SU-DHL-6 (cell line): ENCODE results near the gene ZSCAN18.

ENCODE experiments used
- EZH2phosphoT487 ChIP-seq: fragments of 200-600 bp; sonication (generic), shearing (Covaris generic); conservative IDR thresholded peaks from 2 replicates; pipeline ENCODE4 v1.6.1; 2018; ENCODE audit warnings: mild to moderate bottlenecking, antibody characterized with exemption, low read length, moderate library complexity, mixed read lengths
- TF ChIP-seq, protein P1 (sequence below): fragments of 200-600 bp; sonication (generic); IDR thresholded peaks from one replicate; pipeline ENCODE4 v1.5.1; 2017; ENCODE audit warnings: antibody characterized with exemption, mild to moderate bottlenecking, low read length, moderate library complexity; ENCODE audit not compliant: insufficient read depth, poor library complexity, severe bottlenecking

- TF ChIP-seq, protein P1, sequence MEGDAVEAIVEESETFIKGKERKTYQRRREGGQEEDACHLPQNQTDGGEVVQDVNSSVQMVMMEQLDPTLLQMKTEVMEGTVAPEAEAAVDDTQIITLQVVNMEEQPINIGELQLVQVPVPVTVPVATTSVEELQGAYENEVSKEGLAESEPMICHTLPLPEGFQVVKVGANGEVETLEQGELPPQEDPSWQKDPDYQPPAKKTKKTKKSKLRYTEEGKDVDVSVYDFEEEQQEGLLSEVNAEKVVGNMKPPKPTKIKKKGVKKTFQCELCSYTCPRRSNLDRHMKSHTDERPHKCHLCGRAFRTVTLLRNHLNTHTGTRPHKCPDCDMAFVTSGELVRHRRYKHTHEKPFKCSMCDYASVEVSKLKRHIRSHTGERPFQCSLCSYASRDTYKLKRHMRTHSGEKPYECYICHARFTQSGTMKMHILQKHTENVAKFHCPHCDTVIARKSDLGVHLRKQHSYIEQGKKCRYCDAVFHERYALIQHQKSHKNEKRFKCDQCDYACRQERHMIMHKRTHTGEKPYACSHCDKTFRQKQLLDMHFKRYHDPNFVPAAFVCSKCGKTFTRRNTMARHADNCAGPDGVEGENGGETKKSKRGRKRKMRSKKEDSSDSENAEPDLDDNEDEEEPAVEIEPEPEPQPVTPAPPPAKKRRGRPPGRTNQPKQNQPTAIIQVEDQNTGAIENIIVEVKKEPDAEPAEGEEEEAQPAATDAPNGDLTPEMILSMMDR: no peak
- TF ChIP-seq EZH2phosphoT487: no peak
Observed at GRCh38 chr19:58034477-58034793, 63.6 kb downstream of the ZSCAN18 start.
